Hepatocyte (in vitro differentiated cells): Measurements from ENCODE around the gene STX18. TPM values are rescaled to one million over a fixed set of nuclear protein-coding genes. Genes with fewer than 3 reads are reported as not detected.

ENCODE experiments used
- DNase-seq: peaks from one replicate; pipeline ENCODE4 v3.0.0-alpha.2; 2016; ENCODE audit warnings: low spot score
- H2AFZ ChIP-seq: fragments of 200-600 bp; sonication (generic); 2 replicates; pipeline ENCODE4 v1.6.0; 2016; ENCODE audit warnings: antibody characterized with exemption, mild to moderate bottlenecking
- H3K27ac ChIP-seq: fragments of 200-600 bp; sonication (generic); 2 replicates; pipeline ENCODE4 v1.5.1; 2016; ENCODE audit warnings: mild to moderate bottlenecking
- H3K27me3 ChIP-seq: fragments of 200-600 bp; sonication (generic); 2 replicates; pipeline ENCODE4 v1.6.1; 2016
- H3K36me3 ChIP-seq: fragments of 200-600 bp; sonication (generic); replicated peaks from 2 replicates; pipeline ENCODE4 v1.5.1; 2016; ENCODE audit warnings: low read depth; ENCODE audit not compliant: insufficient read depth
- H3K4me1 ChIP-seq: fragments of 200-600 bp; sonication (generic); 2 replicates; pipeline ENCODE4 v1.5.1; 2016; ENCODE audit warnings: mild to moderate bottlenecking, moderate library complexity; ENCODE audit not compliant: insufficient read depth
- H3K4me2 ChIP-seq: fragments of 200-600 bp; sonication (generic); 2 replicates; pipeline ENCODE4 v1.6.0; 2016
- H3K4me3 ChIP-seq: fragments of 200-600 bp; sonication (generic); 2 replicates; pipeline ENCODE4 v1.5.1; 2016; ENCODE audit warnings: mild to moderate bottlenecking
- H3K79me2 ChIP-seq: fragments of 200-600 bp; sonication (generic); 2 replicates; pipeline ENCODE4 v1.6.0; 2017; ENCODE audit warnings: mild to moderate bottlenecking
- H3K9me2 ChIP-seq: fragments of 200-600 bp; sonication (generic); replicated peaks from 2 replicates; pipeline ENCODE4 v1.6.0; 2017; ENCODE audit warnings: mild to moderate bottlenecking; ENCODE audit not compliant: insufficient read depth
- H3K9me3 ChIP-seq: fragments of 200-600 bp; sonication (generic); 2 replicates; pipeline ENCODE4 v1.5.1; 2016; ENCODE audit warnings: low read depth, mild to moderate bottlenecking
- H4K20me1 ChIP-seq: fragments of 200-600 bp; sonication (generic); 2 replicates; pipeline ENCODE4 v1.6.0; 2016; ENCODE audit warnings: mild to moderate bottlenecking; ENCODE audit not compliant: insufficient read depth, poor library complexity, severe bottlenecking
- CTCF ChIP-seq: fragments of 200-600 bp; sonication (generic); IDR thresholded peaks from 2 replicates; pipeline ENCODE4 v1.5.1; 2016; ENCODE audit warnings: antibody characterized with exemption, mild to moderate bottlenecking; ENCODE audit not compliant: poor library complexity
- EZH2 ChIP-seq: fragments of 200-600 bp; sonication (generic); IDR thresholded peaks from 2 replicates; pipeline ENCODE4 v1.6.1; 2016; ENCODE audit warnings: antibody characterized with exemption, mild to moderate bottlenecking, borderline replicate concordance
- EZH2phosphoT487 ChIP-seq: fragments of 200-600 bp; sonication (generic); IDR thresholded peaks from one replicate; pipeline ENCODE4 v1.6.1; 2018; ENCODE audit warnings: antibody characterized with exemption, mild to moderate bottlenecking, low read depth, moderate library complexity; ENCODE audit not compliant: unreplicated experiment, severe bottlenecking
- WGBS: methylation state at CpG from one replicate; pipeline ENCODE4 v1.1.6; 2016; ENCODE audit warnings: low lambda C conversion rate; ENCODE audit errors: missing lambda C conversion rate; 5-methylcytosine and 5-hydroxymethylcytosine counted together
- polyA plus RNA-seq: library from polyadenylated mRNA; unstranded; fragments of >200 nt; fragmentation: Nextera tagmentation; extraction: Ambion mirVana; gene quantifications from 2 replicates; pipeline ENCODE4 v1.2.1, GENCODE V29; 2016
- total RNA-seq: library from RNA; depleted of rRNA; stranded (reverse); fragments of >200 nt; gene quantifications from 2 replicates; pipeline ENCODE4 v1.2.3, GENCODE V29; 2014

STX18 gene
- total and polyA plus RNA-seq, 2 experiments from 2014 or later: 32.1 to 54.3 TPM

GRCh38 chr4:4412641-4413372, 129.0 kb downstream of the STX18 start:
- H2AFZ ChIP-seq: no peak overlapping the region
- no peak for TF ChIP-seq EZH2phosphoT487
- TF ChIP-seq CTCF: no peak
- TF ChIP-seq EZH2: no peak
- WGBS: 93% methylated on average over 19 of the region's 19 CpGs

DNA sequence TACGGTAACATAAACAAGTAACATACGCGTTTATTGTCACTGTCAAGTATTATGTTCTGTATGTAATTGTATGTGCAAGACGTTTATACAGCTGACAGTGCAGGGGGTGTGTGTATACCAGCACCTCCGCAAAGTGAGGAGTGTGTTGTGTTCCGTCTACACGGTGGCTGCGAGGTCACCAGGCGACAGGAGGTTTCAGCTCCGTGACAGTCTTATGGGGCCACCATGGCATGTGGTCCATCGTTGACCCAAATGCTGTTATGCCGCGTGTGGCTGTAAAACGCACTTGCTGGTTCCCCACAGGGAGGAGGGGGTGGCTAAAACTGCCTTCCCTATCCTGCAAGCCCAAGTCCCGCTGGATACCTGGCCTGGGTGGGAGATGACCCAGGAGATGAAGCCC, 129.9 kb downstream of the STX18 start:
- no peak overlapping the region for H2AFZ ChIP-seq
- 89% methylated on average over 15 of the region's 15 CpGs for WGBS
- no peak overlapping the region for H3K4me2 ChIP-seq
- H3K27me3 ChIP-seq: no peaks in the 10 kb centered on the region
- no peak for DNase-seq
- H4K20me1 ChIP-seq: no peaks in the 10 kb centered on the region
- no peaks in the 10 kb centered on the region for H3K79me2 ChIP-seq
- TF ChIP-seq EZH2phosphoT487 (no peak), CTCF (no peak)
- H3K4me3 ChIP-seq: no peak overlapping the region
- no peaks in the 10 kb centered on the region for H3K4me1 ChIP-seq
- no peaks in the 10 kb centered on the region for H3K36me3 ChIP-seq
- H3K27ac ChIP-seq: no peak overlapping the region
- no peaks in the 10 kb centered on the region for H3K9me2 ChIP-seq
- no peaks in the 10 kb centered on the region for H3K9me3 ChIP-seq

More at GRCh38 chr4:4412641-4413372, 129.0 kb downstream of the STX18 start:
- H3K27ac ChIP-seq: no peak overlapping the region
- no peaks in the 10 kb centered on the region for H3K36me3 ChIP-seq
- no peaks in the 10 kb centered on the region for H3K4me1 ChIP-seq
- H4K20me1 ChIP-seq: no peaks in the 10 kb centered on the region
- DNase-seq: no peak
- no peak overlapping the region for H3K4me2 ChIP-seq
- H3K9me2 ChIP-seq: no peaks in the 10 kb centered on the region
- no peaks in the 10 kb centered on the region for H3K27me3 ChIP-seq
- H3K79me2 ChIP-seq: no peaks in the 10 kb centered on the region
- no peaks in the 10 kb centered on the region for H3K9me3 ChIP-seq
- no peak overlapping the region for H3K4me3 ChIP-seq

GRCh38 chr4:4410271-4410670, 131.6 kb downstream of the STX18 start:
- WGBS: 93% methylated on average over 15 of the region's 15 CpGs
- H3K9me2 ChIP-seq: no peaks in the 10 kb centered on the region
- no peaks in the 10 kb centered on the region for H3K27me3 ChIP-seq
- no peaks in the 10 kb centered on the region for H3K4me1 ChIP-seq
- no peaks in the 10 kb centered on the region for H4K20me1 ChIP-seq
- no peaks in the 10 kb centered on the region for H3K36me3 ChIP-seq
- no peak overlapping the region for H3K27ac ChIP-seq
- no peaks in the 10 kb centered on the region for H3K79me2 ChIP-seq
- H3K9me3 ChIP-seq: no peaks in the 10 kb centered on the region
- no peak overlapping the region for H3K4me3 ChIP-seq
- H3K4me2 ChIP-seq: no peak overlapping the region
- TF ChIP-seq EZH2phosphoT487 (no peak), CTCF (no peak), EZH2 (no peak)
- H2AFZ ChIP-seq: no peak overlapping the region
- DNase-seq: no peak
